GM18867 (cell line): ENCODE results near the gene CADM4.
"Not testable (repeated sequence)": the region's sequence is repeated elsewhere in the genome, so short reads cannot be mapped to it uniquely, and the experiment has no call there.

ENCODE experiments used
- ATAC-seq: cut with Tn5 transposase; IDR thresholded peaks from one replicate; pipeline ENCODE4 v1.9.1; 2021; ENCODE audit warnings: mild to moderate bottlenecking, moderate library complexity; ENCODE audit not compliant: unreplicated experiment

CADM4 gene

GRCh38 chr19:43589678-43590077, 50.0 kb downstream of the CADM4 start:
- no peak for ATAC-seq

- no peak for ATAC-seq
These were observed 50.4 kb downstream of the CADM4 start for GRCh38 chr19:43589277-43589676.

- ATAC-seq: not testable (repeated sequence)
These were observed 52.6 kb downstream of the CADM4 start for GRCh38 chr19:43587029-43587428.

GRCh38 chr19:43586346-43586745, 53.3 kb downstream of the CADM4 start:
- ATAC-seq: no peak

- no peak for ATAC-seq
These were observed 55.2 kb downstream of the CADM4 start for GRCh38 chr19:43584484-43584883.

GRCh38 chr19:43582495-43582894, 57.2 kb downstream of the CADM4 start:
- ATAC-seq: no peak

GRCh38 chr19:43581467-43581866, 58.2 kb downstream of the CADM4 start:
- no peak for ATAC-seq

- no peak for ATAC-seq
These were observed 60.9 kb downstream of the CADM4 start for GRCh38 chr19:43578787-43579186.

GRCh38 chr19:43575955-43576878, 63.4 kb downstream of the CADM4 start:
- no peak for ATAC-seq

GRCh38 chr19:43575156-43575950, 64.3 kb downstream of the CADM4 start, which contains the start of the genes PINLYP and XRCC1:
Gene PINLYP (plus strand): TSS chr19:43575801. CDS start chr19:43577192, 1,391 bp downstream.
Gene XRCC1 (minus strand): TSS chr19:43575527. CDS start chr19:43575458, 69 bp downstream.
- peak; percentile 95 for ATAC-seq

- ATAC-seq: no peak
These were observed 65.1 kb downstream of the CADM4 start for GRCh38 chr19:43574424-43575155.
